Measurements from ENCODE around the gene ARRDC3. TPM values are rescaled to one million over a fixed set of nuclear protein-coding genes. Genes with fewer than 3 reads are reported as not detected.
"Not testable (repeated sequence)": the region's sequence is repeated elsewhere in the genome, so short reads cannot be mapped to it uniquely, and the experiment has no call there.

Gene ARRDC3
- total RNA-seq, 4 donors from 2014 or later: 168 to 289 (median 228) TPM

- Histone ChIP-seq H3K27ac (peak overlapping the region; percentile 84 to 90 (median 90)), H3K4me3 (replicated peaks in 1 of 3) (no peak overlapping the region), H3K36me3 (no peaks in the 10 kb centered on the region), H3K4me1 (peaks cover 10 to 14% of the 10 kb centered on the region in 2 donors), H3K9me3 (no peaks in the 10 kb centered on the region), H3K27me3 (no peaks in the 10 kb centered on the region)
- intact Hi-C loops (cut with DNase I): no loop called here
- 61 to 84% methylated on average over 2 of the region's 2 CpGs for WGBS, 2 donors
- no peak for DNase-seq
- TF ChIP-seq POLR2A (IDR thresholded peaks at IDR 0.05) (no peak), CTCF (IDR thresholded peaks at IDR 0.05) (no peak)
Measured at GRCh38 chr5:91343916-91344315, 39.2 kb downstream of the ARRDC3 start.

GRCh38 chr5:91342931-91343330, 40.2 kb downstream of the ARRDC3 start:
- H3K4me1 ChIP-seq: peaks cover 10 to 14% of the 10 kb centered on the region in 2 donors
- H3K27me3 ChIP-seq; H3K27ac ChIP-seq; H3K4me3 ChIP-seq (replicated peaks in 1 of 3); DNase-seq; intact Hi-C loops (cut with DNase I); H3K9me3 ChIP-seq; H3K36me3 ChIP-seq: not testable (repeated sequence)
- WGBS, 2 donors: 95 to 97% methylated on average over 26 to 27 of the region's 29 CpGs

- no peak for DNase-seq
- WGBS, 2 donors: 67 to 75% methylated on average over 3 of the region's 3 CpGs
- H3K4me3 ChIP-seq (replicated peaks in 1 of 3): no peak overlapping the region
Measured at GRCh38 chr5:91341154-91341553, 42.0 kb downstream of the ARRDC3 start.

GRCh38 chr5:91340532-91340931, 42.6 kb downstream of the ARRDC3 start:
- intact Hi-C loops (cut with DNase I): no loop called here
- Histone ChIP-seq H3K4me3 (replicated peaks in 1 of 3) (no peak overlapping the region), H3K36me3 (no peaks in the 10 kb centered on the region), H3K27ac (no peak overlapping the region), H3K4me1 (peaks cover 9 to 10% of the 10 kb centered on the region in 2 donors), H3K9me3 (no peaks in the 10 kb centered on the region), H3K27me3 (no peaks in the 10 kb centered on the region)
- WGBS, 2 donors: 93 to 97% methylated on average over 3 of the region's 3 CpGs
- TF ChIP-seq POLR2A (IDR thresholded peaks at IDR 0.05) (no peak), CTCF (IDR thresholded peaks at IDR 0.05) (no peak)
- DNase-seq: no peak

More at GRCh38 chr5:91341154-91341553, 42.0 kb downstream of the ARRDC3 start:
- Histone ChIP-seq H3K9me3 (no peaks in the 10 kb centered on the region), H3K36me3 (no peaks in the 10 kb centered on the region), H3K4me1 (peaks cover 10 to 14% of the 10 kb centered on the region in 2 donors), H3K27me3 (no peaks in the 10 kb centered on the region), H3K27ac (no peak overlapping the region)
- TF ChIP-seq CTCF (IDR thresholded peaks at IDR 0.05) (no peak), POLR2A (IDR thresholded peaks at IDR 0.05) (no peak)
- intact Hi-C loops (cut with DNase I): no loop called here

- WGBS, 2 donors: 70 to 84% methylated on average over 3 of the region's 3 CpGs
- H3K9me3 ChIP-seq: no peaks in the 10 kb centered on the region
- peaks cover 0 to 4% of the 10 kb centered on the region in 2 donors for H3K4me1 ChIP-seq
- H3K36me3 ChIP-seq: no peaks in the 10 kb centered on the region
- H3K27me3 ChIP-seq: no peaks in the 10 kb centered on the region
- DNase-seq: no peak
- intact Hi-C loops (cut with DNase I): no loop called here
- no peak overlapping the region for H3K4me3 ChIP-seq (replicated peaks in 1 of 3)
- H3K27ac ChIP-seq: no peak overlapping the region
- TF ChIP-seq POLR2A (IDR thresholded peaks at IDR 0.05) (no peak), CTCF (IDR thresholded peaks at IDR 0.05) (no peak)
Measured at GRCh38 chr5:91339063-91339705, 43.9 kb downstream of the ARRDC3 start.
